Progenitor cell of endocrine pancreas (in vitro differentiated cells): ENCODE measurements around the gene SPACA5B. TPM values are rescaled to one million over a fixed set of nuclear protein-coding genes. Genes with fewer than 3 reads are reported as not detected.
"Not testable (repeated sequence)": the region's sequence is repeated elsewhere in the genome, so short reads cannot be mapped to it uniquely, and the experiment has no call there.

Source experiments
- DNase-seq: peaks from one replicate; pipeline ENCODE4 v3.0.0; 2021; ENCODE audit warnings: low spot score; ENCODE audit not compliant: unreplicated experiment
- H3K27ac Mint-ChIP-seq: 2 replicates; pipeline ENCODE4 v1.8.0; 2021; ENCODE audit warnings: mild to moderate bottlenecking, moderate library complexity, mixed read lengths
- H3K27me3 Mint-ChIP-seq: 2 replicates; pipeline ENCODE4 v1.8.0; 2021; ENCODE audit warnings: mixed read lengths
- H3K36me3 Mint-ChIP-seq: 2 replicates; pipeline ENCODE4 v1.8.0; 2022; ENCODE audit warnings: mixed read lengths; ENCODE audit not compliant: insufficient read depth
- H3K4me1 Mint-ChIP-seq: 2 replicates; pipeline ENCODE4 v1.8.0; 2021; ENCODE audit warnings: low read depth, mixed read lengths
- H3K4me3 Mint-ChIP-seq: 2 replicates; pipeline ENCODE4 v1.8.0; 2021; ENCODE audit warnings: low read depth, mild to moderate bottlenecking, moderate library complexity, mixed read lengths
- H3K9me3 Mint-ChIP-seq: 2 replicates; pipeline ENCODE4 v1.8.0; 2021; ENCODE audit warnings: low read depth, mixed read lengths
- CTCF ChIP-seq: fragments of 200-600 bp; sonication (generic); IDR thresholded peaks from one replicate; pipeline ENCODE4 v1.5.0; 2021; ENCODE audit warnings: antibody characterized with exemption, mild to moderate bottlenecking; ENCODE audit not compliant: unreplicated experiment
- total RNA-seq: library from RNA; stranded (reverse); gene quantifications from 2 replicates; pipeline ENCODE4 v1.2.1, GENCODE V29; 2021

The SPACA5B gene
- total RNA-seq, 1 donor from 2014 or later: not detected

DNA sequence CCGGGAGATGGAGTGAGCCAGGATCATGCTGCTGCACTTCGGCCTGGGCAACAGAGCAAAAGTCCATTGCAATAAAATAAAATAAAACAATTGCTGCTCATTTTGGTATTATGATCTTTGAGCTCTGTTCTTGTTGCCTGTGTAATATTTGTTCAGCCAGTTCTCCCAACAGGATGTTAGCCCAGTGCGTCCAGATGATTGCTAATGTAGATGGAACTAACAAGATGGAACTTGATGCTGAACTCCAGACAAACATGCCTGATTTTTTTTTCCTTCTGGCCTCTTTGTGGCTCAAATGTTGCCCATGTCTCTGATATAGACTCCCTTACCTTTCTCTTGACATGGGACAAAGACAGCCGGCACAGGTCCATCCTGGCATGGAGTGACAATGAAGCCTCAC lies 50.4 kb downstream of the SPACA5B start:
- Mint-ChIP-seq H3K36me3 (no peaks in the 10 kb centered on the region), H3K27me3 (no peaks in the 10 kb centered on the region), H3K4me3 (no peak overlapping the region), H3K4me1 (no peaks in the 10 kb centered on the region), H3K27ac (no peak overlapping the region), H3K9me3 (peaks cover 4% of the 10 kb centered on the region)
- TF ChIP-seq CTCF: no peak
- DNase-seq: no peak

- H3K4me3 Mint-ChIP-seq, H3K27me3 Mint-ChIP-seq: not testable (repeated sequence)
- peaks cover 12% of the 10 kb centered on the region for H3K9me3 Mint-ChIP-seq
Measured at GRCh38 chrX:48181882-48182281, 51.5 kb downstream of the SPACA5B start.

More at GRCh38 chrX:48181882-48182281, 51.5 kb downstream of the SPACA5B start:
- not testable (repeated sequence) for H3K36me3 Mint-ChIP-seq, H3K4me1 Mint-ChIP-seq, H3K27ac Mint-ChIP-seq, DNase-seq

Other genes with a start within 250 kb of the SPACA5B start
- 11.0 TPM in 2 replicates for gene ZNF182, start 126.6 kb upstream of the SPACA5B start, total RNA-seq
- not detected in 2 replicates for gene SPACA5, start 123.6 kb upstream of the SPACA5B start, total RNA-seq
- gene ZNF630, start 59.0 kb upstream of the SPACA5B start, total RNA-seq: 2.7 and 3.0 TPM in 2 replicates
- gene SSX5, start 66.2 kb downstream of the SPACA5B start, total RNA-seq: not detected in 2 replicates
- not detected in 2 replicates for gene SSX1, start 124.8 kb downstream of the SPACA5B start, total RNA-seq
- gene SSX3, start 226.1 kb downstream of the SPACA5B start, total RNA-seq: not detected in 2 replicates